ENCODE results near the gene FNIP2.

GRCh38 chr4:158894826-158895225 is 126.0 kb downstream of the FNIP2 start:
- TF ChIP-seq CTCF (IDR thresholded peaks at IDR 0.05) (no peak), TAF1 (IDR thresholded peaks at IDR 0.05; ENCODE audit: borderline replicate concordance, low read depth, low read length) (no peak), GABPA (IDR thresholded peaks at IDR 0.05; ENCODE audit: low read depth) (no peak)

All from SK-N-SH (cell line).